Trophoblast cell (in vitro differentiated cells and primary cell): ENCODE data around the gene MAP2K6.
A peak's percentile ranks its signal among the peaks of the same experiment; 100 is the strongest.

Experiments used
- DNase-seq, 2 donors: peaks; one replicate each; pipeline ENCODE4 v3.0.0-alpha.2; 2016
- H2AFZ ChIP-seq: 2 replicates; pipeline ENCODE4 v1.6.1; 2013; ENCODE audit warnings: low read length, moderate library complexity, mild to moderate bottlenecking; ENCODE audit not compliant: insufficient read depth, poor library complexity
- H2AK5ac ChIP-seq: 2 replicates; pipeline ENCODE4 v1.6.1; 2013; ENCODE audit warnings: mild to moderate bottlenecking, low read length
- H2BK120ac ChIP-seq: 2 replicates; pipeline ENCODE4 v1.6.1; 2013; ENCODE audit warnings: low read length, mild to moderate bottlenecking, moderate library complexity; ENCODE audit not compliant: insufficient read depth, poor library complexity
- H2BK12ac ChIP-seq: 2 replicates; pipeline ENCODE4 v1.6.1; 2013; ENCODE audit warnings: mild to moderate bottlenecking, low read length, moderate library complexity
- H2BK5ac ChIP-seq: 2 replicates; pipeline ENCODE4 v1.6.1; 2013; ENCODE audit warnings: low read length, low read depth, moderate library complexity, mild to moderate bottlenecking; ENCODE audit not compliant: poor library complexity
- H3K14ac ChIP-seq: 2 replicates; pipeline ENCODE4 v1.6.1; 2013; ENCODE audit warnings: mild to moderate bottlenecking, low read length
- H3K18ac ChIP-seq: 2 replicates; pipeline ENCODE4 v1.6.1; 2013; ENCODE audit warnings: mild to moderate bottlenecking, low read length
- H3K23ac ChIP-seq: 2 replicates; pipeline ENCODE4 v1.6.1; 2013; ENCODE audit warnings: low read length
- H3K27ac ChIP-seq: 2 replicates; pipeline ENCODE4 v1.5.1; 2013; ENCODE audit warnings: low read depth, mild to moderate bottlenecking, inconsistent platforms, low read length, moderate library complexity
- H3K27me3 ChIP-seq: 2 replicates; pipeline ENCODE4 v1.6.1; 2013; ENCODE audit warnings: inconsistent platforms, mild to moderate bottlenecking, low read length, moderate library complexity; ENCODE audit not compliant: insufficient read depth
- H3K36me3 ChIP-seq, 2 experiments: 1 replicate in 1 of 2; 2 replicates in 1 of 2; pipeline ENCODE4 v1.6.1; 2013; ENCODE audit warnings: low read length in 2 of 2, mild to moderate bottlenecking in 2 of 2, moderate library complexity in 1 of 2; ENCODE audit not compliant: insufficient read depth in 2 of 2, control insufficient read depth in 1 of 2
- H3K4ac ChIP-seq: 2 replicates; pipeline ENCODE4 v1.6.1; 2013; ENCODE audit warnings: low read depth, mild to moderate bottlenecking, low read length, moderate library complexity
- H3K4me1 ChIP-seq, 2 experiments: 1 replicate in 1 of 2; 2 replicates in 1 of 2; pipeline ENCODE4 v1.6.1; 2013; ENCODE audit warnings: low read length in 2 of 2, mild to moderate bottlenecking in 2 of 2, moderate library complexity in 1 of 2; ENCODE audit not compliant: insufficient read depth in 2 of 2, control insufficient read depth in 1 of 2
- H3K4me2 ChIP-seq: 2 replicates; pipeline ENCODE4 v1.6.1; 2013; ENCODE audit warnings: inconsistent platforms, mild to moderate bottlenecking, low read length, moderate library complexity
- H3K4me3 ChIP-seq: 2 replicates; pipeline ENCODE4 v1.5.1; 2013; ENCODE audit warnings: mild to moderate bottlenecking, low read depth, low read length, inconsistent platforms
- H3K79me1 ChIP-seq: one replicate; pipeline ENCODE4 v1.6.1; 2013; ENCODE audit warnings: low read length
- H3K79me2 ChIP-seq: 2 replicates; pipeline ENCODE4 v1.6.1; 2013; ENCODE audit warnings: low read length, mild to moderate bottlenecking; ENCODE audit not compliant: control insufficient read depth, insufficient read depth, poor library complexity
- H3K9ac ChIP-seq: 2 replicates; pipeline ENCODE4 v1.6.1; 2013; ENCODE audit warnings: mild to moderate bottlenecking, low read length
- H3K9me3 ChIP-seq: 2 replicates; pipeline ENCODE4 v1.6.1; 2013; ENCODE audit warnings: low read depth, mild to moderate bottlenecking, control low read depth, inconsistent platforms, low read length; ENCODE audit not compliant: insufficient read depth
- H4K12ac ChIP-seq: 2 replicates; pipeline ENCODE4 v1.6.1; 2013; ENCODE audit warnings: low read depth, mild to moderate bottlenecking, low read length, moderate library complexity
- H4K8ac ChIP-seq: 2 replicates; pipeline ENCODE4 v1.6.1; 2013; ENCODE audit warnings: low read depth, mild to moderate bottlenecking, low read length, moderate library complexity
- H4K91ac ChIP-seq: one replicate; pipeline ENCODE4 v1.6.1; 2013; ENCODE audit warnings: low read depth, mild to moderate bottlenecking, low read length, moderate library complexity
- WGBS: extraction: QIAGEN DNeasy Blood & Tissue Kit; methylation state at CpG from one replicate; pipeline ENCODE4 v1.1.7; 2013; ENCODE audit warnings: missing lambda C conversion rate; ENCODE audit not compliant: insufficient read length, insufficient coverage; ENCODE audit errors: extremely low coverage; 5-methylcytosine and 5-hydroxymethylcytosine counted together

MAP2K6 gene

GRCh38 chr17:69551212-69552010, 136.9 kb downstream of the MAP2K6 start:
- no peak overlapping the region for H2BK120ac ChIP-seq
- no peak overlapping the region for H3K14ac ChIP-seq
- H3K4me1 ChIP-seq = no peaks in the 10 kb centered on the region
- H4K8ac ChIP-seq = no peak overlapping the region
- WGBS = no CpG with 5 or more reads among the region's 1 CpG
- no peak overlapping the region for H2AFZ ChIP-seq
- H3K9me3 ChIP-seq = no peaks in the 10 kb centered on the region
- no peaks in the 10 kb centered on the region for H3K79me1 ChIP-seq
- no peak overlapping the region for H3K4me3 ChIP-seq
- H3K27me3 ChIP-seq = no peaks in the 10 kb centered on the region
- H3K4ac ChIP-seq = no peak overlapping the region
- H3K23ac ChIP-seq = no peak overlapping the region
- no peak overlapping the region for H3K9ac ChIP-seq
- H3K4me2 ChIP-seq = no peak overlapping the region
- H2AK5ac ChIP-seq = no peak overlapping the region
- H2BK12ac ChIP-seq = no peak overlapping the region
- no peak overlapping the region for H2BK5ac ChIP-seq
- H3K36me3 ChIP-seq = no peaks in the 10 kb centered on the region
- no peak overlapping the region for H3K27ac ChIP-seq
- no peak overlapping the region for H4K12ac ChIP-seq
- no peaks in the 10 kb centered on the region for H3K79me2 ChIP-seq
- DNase-seq = peak in 1 of 2 donors; percentile 64
- no peak overlapping the region for H4K91ac ChIP-seq
- no peak overlapping the region for H3K18ac ChIP-seq

- no peaks in the 10 kb centered on the region for H3K27me3 ChIP-seq
- H3K4me3 ChIP-seq = no peak overlapping the region
- H4K8ac ChIP-seq = no peak overlapping the region
- H3K4me1 ChIP-seq = no peaks in the 10 kb centered on the region
- no peak overlapping the region for H3K23ac ChIP-seq
- H2AK5ac ChIP-seq = no peak overlapping the region
- H3K27ac ChIP-seq = no peak overlapping the region
- no CpG with 5 or more reads among the region's 5 CpGs for WGBS
- no peak overlapping the region for H2BK12ac ChIP-seq
- H3K9me3 ChIP-seq = peaks cover 2% of the 10 kb centered on the region
- H2AFZ ChIP-seq = no peak overlapping the region
- no peak overlapping the region for H3K4me2 ChIP-seq
- H2BK120ac ChIP-seq = no peak overlapping the region
- no peak overlapping the region for H3K14ac ChIP-seq
- no peak for DNase-seq
- H3K9ac ChIP-seq = no peak overlapping the region
- no peak overlapping the region for H3K18ac ChIP-seq
- no peak overlapping the region for H4K12ac ChIP-seq
- no peak overlapping the region for H4K91ac ChIP-seq
- H3K79me1 ChIP-seq = no peaks in the 10 kb centered on the region
- H3K79me2 ChIP-seq = no peaks in the 10 kb centered on the region
- no peak overlapping the region for H3K4ac ChIP-seq
- no peaks in the 10 kb centered on the region for H3K36me3 ChIP-seq
- no peak overlapping the region for H2BK5ac ChIP-seq
Measured at GRCh38 chr17:69552986-69553667, 138.6 kb downstream of the MAP2K6 start.

GRCh38 chr17:69555056-69555455, 140.6 kb downstream of the MAP2K6 start:
- H4K12ac ChIP-seq = no peak overlapping the region
- peak in 1 of 2 donors; percentile 64 for DNase-seq
- H3K4me1 ChIP-seq = no peaks in the 10 kb centered on the region
- no peak overlapping the region for H2BK5ac ChIP-seq
- no peak overlapping the region for H2AK5ac ChIP-seq
- no peak overlapping the region for H2AFZ ChIP-seq
- WGBS = no CpG with 5 or more reads among the region's 2 CpGs
- no peak overlapping the region for H4K91ac ChIP-seq
- H2BK12ac ChIP-seq = no peak overlapping the region
- H3K27ac ChIP-seq = no peak overlapping the region
- no peak overlapping the region for H3K4me2 ChIP-seq
- H2BK120ac ChIP-seq = no peak overlapping the region
- no peaks in the 10 kb centered on the region for H3K79me1 ChIP-seq
- no peak overlapping the region for H3K9ac ChIP-seq
- no peak overlapping the region for H3K4ac ChIP-seq
- peaks cover 2% of the 10 kb centered on the region for H3K9me3 ChIP-seq
- no peak overlapping the region for H3K18ac ChIP-seq
- H3K23ac ChIP-seq = no peak overlapping the region
- no peaks in the 10 kb centered on the region for H3K36me3 ChIP-seq
- H3K14ac ChIP-seq = no peak overlapping the region
- peaks cover 2% of the 10 kb centered on the region for H3K27me3 ChIP-seq
- H3K4me3 ChIP-seq = no peak overlapping the region
- H4K8ac ChIP-seq = no peak overlapping the region
- no peaks in the 10 kb centered on the region for H3K79me2 ChIP-seq

- Histone ChIP-seq H2AFZ (no peak overlapping the region), H3K14ac (no peak overlapping the region), H3K4me1 (peaks cover 4% of the 10 kb centered on the region in 2 experiments), H3K4ac (no peak overlapping the region), H2BK5ac (no peak overlapping the region), H2BK12ac (no peak overlapping the region), H3K27me3 (peaks cover 2% of the 10 kb centered on the region), H2BK120ac (no peak overlapping the region), H3K79me2 (no peaks in the 10 kb centered on the region), H3K4me3 (no peak overlapping the region), H3K79me1 (no peaks in the 10 kb centered on the region), H3K23ac (no peak overlapping the region), H2AK5ac (no peak overlapping the region), H3K9ac (no peak overlapping the region), H3K36me3 (no peaks in the 10 kb centered on the region), H4K8ac (no peak overlapping the region), H4K12ac (no peak overlapping the region), H3K4me2 (no peak overlapping the region), H3K9me3 (peaks cover 2% of the 10 kb centered on the region), H4K91ac (no peak overlapping the region), H3K27ac (no peak overlapping the region), H3K18ac (no peak overlapping the region)
- DNase-seq = no peak
- no CpG with 5 or more reads among the region's 3 CpGs for WGBS
Measured at GRCh38 chr17:69557339-69557738, 142.8 kb downstream of the MAP2K6 start.
